ENCODE results near the gene RPS15.

- TF ChIP-seq HDAC2 (IDR thresholded peaks at IDR 0.05) (no peak), SOX6 (IDR thresholded peaks at IDR 0.05) (no peak), ZNF133 (CRISPR knock-in tag; IDR thresholded peaks at IDR 0.05) (no peak), EP300 (IDR thresholded peaks at IDR 0.05; ENCODE audit: low read length) (no peak), CTCF (IDR thresholded peaks at IDR 0.05 in 2 of 3, conservative IDR thresholded peaks at IDR 0.05 in 1 of 3; ENCODE audit: insufficient read depth in 2 of 3, low read depth in 1 of 3, low read length in 3 of 3) (no peak), POLR2A (conservative IDR thresholded peaks at IDR 0.05) (no peak), ARID2 (IDR thresholded peaks at IDR 0.05) (no peak), ZNF609 (CRISPR knock-in tag; IDR thresholded peaks at IDR 0.05; ENCODE audit: borderline replicate concordance) (no peak), REST (IDR thresholded peaks at IDR 0.05; ENCODE audit: borderline replicate concordance) (no peak), REST (CRISPR knock-in tag; IDR thresholded peaks at IDR 0.05; ENCODE audit: low read depth) (no peak)
These were observed 32.3 kb downstream of the RPS15 start for GRCh38 chr19:1470305-1471009.

All from K562 (cell line).